Osteoblast (primary cell): Measurements from ENCODE around the gene DMD. TPM values are rescaled to one million over a fixed set of nuclear protein-coding genes. Genes with fewer than 3 reads are reported as not detected.
"Not testable (repeated sequence)": the region's sequence is repeated elsewhere in the genome, so short reads cannot be mapped to it uniquely, and the experiment has no call there.

Experiments
- DNase-seq: peaks from one replicate; pipeline ENCODE4 v3.0.0; 2011; ENCODE audit warnings: low spot score, mixed read lengths; ENCODE audit not compliant: insufficient read length; ENCODE audit errors: missing footprints
- H2AFZ ChIP-seq: 2 replicates; pipeline ENCODE4 v1.6.0; 2011; ENCODE audit warnings: mild to moderate bottlenecking, low read length
- H3K27ac ChIP-seq: 2 replicates; pipeline ENCODE4 v1.5.1; 2011; ENCODE audit warnings: mild to moderate bottlenecking, low read depth, low read length, moderate library complexity
- H3K27me3 ChIP-seq: 2 replicates; pipeline ENCODE4 v1.6.0; 2012; ENCODE audit warnings: mild to moderate bottlenecking, control low read depth, inconsistent platforms, low read length, moderate library complexity; ENCODE audit not compliant: insufficient read depth
- H3K36me3 ChIP-seq: 2 replicates; pipeline ENCODE4 v1.5.1; 2011; ENCODE audit warnings: mild to moderate bottlenecking, low read length, control low read depth, moderate library complexity; ENCODE audit not compliant: insufficient read depth
- H3K4me1 ChIP-seq: 2 replicates; pipeline ENCODE4 v1.5.1; 2011; ENCODE audit warnings: mild to moderate bottlenecking, low read length, control low read depth, moderate library complexity; ENCODE audit not compliant: insufficient read depth
- H3K4me2 ChIP-seq: 2 replicates; pipeline ENCODE4 v1.6.0; 2011; ENCODE audit warnings: mild to moderate bottlenecking, low read length; ENCODE audit not compliant: insufficient read depth
- H3K4me3 ChIP-seq: fragments of 200-600 bp; sonication (generic); 3 replicates; pipeline ENCODE4 v1.5.1; 2012; ENCODE audit warnings: mild to moderate bottlenecking, low read length, inconsistent platforms; ENCODE audit not compliant: insufficient read depth
- H3K79me2 ChIP-seq: 2 replicates; pipeline ENCODE4 v1.6.0; 2012; ENCODE audit warnings: mild to moderate bottlenecking, low read length, control low read depth, inconsistent platforms; ENCODE audit not compliant: insufficient read depth
- H3K9me3 ChIP-seq: 2 replicates; pipeline ENCODE4 v1.5.1; 2011; ENCODE audit warnings: low read depth, low read length, control low read depth
- H4K20me1 ChIP-seq: 2 replicates; pipeline ENCODE4 v1.6.0; 2012; ENCODE audit warnings: mild to moderate bottlenecking, low read length, control low read depth; ENCODE audit not compliant: insufficient read depth
- total RNA-seq: library from RNA; depleted of rRNA; stranded (reverse); fragments of >200 nt; gene quantifications from 2 replicates; pipeline ENCODE4 v1.2.3, GENCODE V29; 2012
- TF ChIP-seq, protein P1 (sequence below): IDR thresholded peaks from 2 replicates; pipeline ENCODE4 v1.5.1; 2011; ENCODE audit warnings: mild to moderate bottlenecking, low read depth, low read length, moderate library complexity; ENCODE audit errors: extremely low read depth

Gene DMD
- total RNA-seq, 1 donor = 12.7 TPM

DNA sequence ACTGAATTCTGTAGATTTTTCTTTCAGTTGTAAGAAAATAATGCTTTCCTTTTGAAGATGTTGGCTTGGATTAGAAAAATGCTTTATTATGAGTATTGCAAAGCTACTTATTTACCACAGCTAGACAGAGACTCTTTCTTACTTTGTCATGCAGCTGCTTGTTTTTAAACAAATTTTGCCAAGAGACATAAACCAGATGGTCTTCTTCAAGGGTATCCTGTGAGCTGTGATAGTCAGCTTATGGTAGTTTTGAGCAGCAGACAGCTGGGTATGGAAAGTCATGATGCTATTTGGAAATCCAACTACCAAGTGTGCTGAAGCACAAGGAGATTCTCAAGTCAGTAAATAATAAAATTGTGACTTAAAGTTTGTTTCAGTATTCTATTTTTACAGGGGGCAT is 941.5 kb downstream of the DMD start:
- TF ChIP-seq, protein P1, sequence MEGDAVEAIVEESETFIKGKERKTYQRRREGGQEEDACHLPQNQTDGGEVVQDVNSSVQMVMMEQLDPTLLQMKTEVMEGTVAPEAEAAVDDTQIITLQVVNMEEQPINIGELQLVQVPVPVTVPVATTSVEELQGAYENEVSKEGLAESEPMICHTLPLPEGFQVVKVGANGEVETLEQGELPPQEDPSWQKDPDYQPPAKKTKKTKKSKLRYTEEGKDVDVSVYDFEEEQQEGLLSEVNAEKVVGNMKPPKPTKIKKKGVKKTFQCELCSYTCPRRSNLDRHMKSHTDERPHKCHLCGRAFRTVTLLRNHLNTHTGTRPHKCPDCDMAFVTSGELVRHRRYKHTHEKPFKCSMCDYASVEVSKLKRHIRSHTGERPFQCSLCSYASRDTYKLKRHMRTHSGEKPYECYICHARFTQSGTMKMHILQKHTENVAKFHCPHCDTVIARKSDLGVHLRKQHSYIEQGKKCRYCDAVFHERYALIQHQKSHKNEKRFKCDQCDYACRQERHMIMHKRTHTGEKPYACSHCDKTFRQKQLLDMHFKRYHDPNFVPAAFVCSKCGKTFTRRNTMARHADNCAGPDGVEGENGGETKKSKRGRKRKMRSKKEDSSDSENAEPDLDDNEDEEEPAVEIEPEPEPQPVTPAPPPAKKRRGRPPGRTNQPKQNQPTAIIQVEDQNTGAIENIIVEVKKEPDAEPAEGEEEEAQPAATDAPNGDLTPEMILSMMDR = no peak
- H4K20me1 ChIP-seq = no peaks in the 10 kb centered on the region
- H3K27me3 ChIP-seq = no peaks in the 10 kb centered on the region
- H3K27ac ChIP-seq = no peak overlapping the region
- no peak overlapping the region for H3K4me3 ChIP-seq
- no peaks in the 10 kb centered on the region for H3K9me3 ChIP-seq
- no peak for DNase-seq
- H3K79me2 ChIP-seq = no peaks in the 10 kb centered on the region
- H3K4me2 ChIP-seq = no peak overlapping the region
- no peaks in the 10 kb centered on the region for H3K4me1 ChIP-seq
- H2AFZ ChIP-seq = no peak overlapping the region
- no peaks in the 10 kb centered on the region for H3K36me3 ChIP-seq

DNA sequence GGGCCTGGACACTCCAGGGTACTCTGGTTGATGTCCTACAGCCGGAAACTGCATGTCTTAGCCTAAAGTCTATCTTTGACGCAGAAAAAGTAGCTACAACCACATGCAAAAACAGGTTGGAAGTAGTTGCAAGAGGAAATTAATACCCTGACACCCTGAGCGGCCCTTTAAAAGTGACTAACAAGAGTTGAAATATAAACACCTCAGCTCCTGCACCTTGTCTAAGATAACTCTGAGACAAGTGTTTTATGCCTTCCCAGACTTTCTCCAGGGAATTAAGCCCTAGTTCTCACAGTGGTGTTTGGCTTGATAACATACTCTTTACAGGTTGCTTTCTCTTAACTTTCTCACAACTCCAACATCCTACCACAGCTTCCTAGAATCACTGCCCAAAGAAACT is 943.1 kb downstream of the DMD start:
- no peak for DNase-seq
- H3K36me3 ChIP-seq = no peaks in the 10 kb centered on the region
- H3K9me3 ChIP-seq = no peaks in the 10 kb centered on the region
- no peaks in the 10 kb centered on the region for H3K4me1 ChIP-seq
- H3K27me3 ChIP-seq = no peaks in the 10 kb centered on the region
- TF ChIP-seq, protein P1 = no peak
- no peak overlapping the region for H3K27ac ChIP-seq
- H2AFZ ChIP-seq = no peak overlapping the region
- no peak overlapping the region for H3K4me2 ChIP-seq
- no peak overlapping the region for H3K4me3 ChIP-seq
- no peaks in the 10 kb centered on the region for H3K79me2 ChIP-seq
- no peaks in the 10 kb centered on the region for H4K20me1 ChIP-seq

DNA sequence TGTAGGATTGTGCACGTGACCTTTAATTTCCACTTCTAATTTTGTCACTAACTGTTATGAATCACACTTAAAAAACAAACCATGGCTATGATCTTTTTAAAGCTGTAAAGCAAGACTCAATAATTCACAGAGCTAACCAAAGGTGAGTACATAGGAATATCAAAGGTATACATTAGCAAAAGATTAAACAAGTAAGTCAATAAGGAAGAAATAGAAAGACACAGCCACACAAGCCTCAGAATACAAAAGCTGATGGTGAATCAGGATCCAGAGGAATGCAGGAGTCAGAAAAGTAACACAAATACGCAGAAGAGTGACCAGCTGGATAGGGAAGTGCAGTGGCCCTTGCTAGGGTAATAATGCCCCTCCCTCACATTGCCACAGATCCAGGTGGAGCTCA is 943.6 kb downstream of the DMD start:
- TF ChIP-seq, protein P1 = no peak
- Histone ChIP-seq H3K27me3 (no peaks in the 10 kb centered on the region), H2AFZ (no peak overlapping the region), H3K9me3 (no peaks in the 10 kb centered on the region), H3K27ac (no peak overlapping the region), H3K4me1 (no peaks in the 10 kb centered on the region), H4K20me1 (no peaks in the 10 kb centered on the region), H3K4me2 (no peak overlapping the region), H3K4me3 (no peak overlapping the region), H3K79me2 (no peaks in the 10 kb centered on the region), H3K36me3 (no peaks in the 10 kb centered on the region)
- no peak for DNase-seq

DNA sequence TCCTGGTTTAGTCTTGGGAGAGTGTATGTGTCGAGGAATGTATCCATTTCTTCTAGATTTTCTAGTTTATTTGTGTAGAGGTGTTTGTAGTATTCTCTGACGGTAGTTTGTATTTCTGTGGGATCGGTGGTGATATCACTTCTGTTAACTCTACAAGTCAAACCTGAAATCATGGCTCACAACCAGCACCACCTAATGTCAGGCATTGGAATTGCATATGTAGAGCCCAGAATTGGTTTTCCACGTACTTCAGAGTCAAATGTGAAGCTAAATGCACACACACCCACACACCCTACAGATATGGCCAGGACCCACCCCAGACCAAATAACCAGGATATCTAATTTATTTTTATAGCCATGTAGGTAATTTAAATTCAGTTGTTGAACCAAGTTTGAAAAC is 964.7 kb downstream of the DMD start:
- not testable (repeated sequence) for H3K4me2 ChIP-seq, H3K79me2 ChIP-seq

More for the DNA sequence above, 964.7 kb downstream of the DMD start:
- not testable (repeated sequence) for H3K27ac ChIP-seq, H3K4me3 ChIP-seq, H4K20me1 ChIP-seq, H3K36me3 ChIP-seq, H2AFZ ChIP-seq, H3K4me1 ChIP-seq, H3K27me3 ChIP-seq, DNase-seq, H3K9me3 ChIP-seq
